Fibroblast of lung (primary cell): ENCODE measurements around the gene PITX2. TPM values are rescaled to one million over a fixed set of nuclear protein-coding genes. Genes with fewer than 3 reads are reported as not detected.

Source experiments
- DNase-seq, 2 donors: peaks; one replicate each; pipeline versions ENCODE4 v3.0.0 to v3.0.0-alpha.2; 2010; ENCODE audit warnings: low read depth in 2 of 2
- H2AFZ ChIP-seq: 2 replicates; pipeline ENCODE4 v1.5.1; 2012; ENCODE audit warnings: low read length, control low read depth, inconsistent platforms
- H3K27ac ChIP-seq: 2 replicates; pipeline ENCODE4 v1.5.1; 2011; ENCODE audit warnings: low read length, control low read depth; ENCODE audit not compliant: insufficient read depth
- H3K27me3 ChIP-seq: 2 replicates; pipeline ENCODE4 v1.5.1; 2011; ENCODE audit warnings: mild to moderate bottlenecking, low read length; ENCODE audit not compliant: control insufficient read depth, insufficient read depth
- H3K36me3 ChIP-seq: 2 replicates; pipeline ENCODE4 v1.5.1; 2011; ENCODE audit warnings: low read length; ENCODE audit not compliant: control insufficient read depth, insufficient read depth
- H3K4me1 ChIP-seq: 2 replicates; pipeline ENCODE4 v1.5.1; 2011; ENCODE audit warnings: low read length; ENCODE audit not compliant: control insufficient read depth, insufficient read depth; ENCODE audit errors: extremely low read depth
- H3K4me2 ChIP-seq: 2 replicates; pipeline ENCODE4 v1.5.1; 2011; ENCODE audit warnings: low read length, control low read depth; ENCODE audit not compliant: insufficient read depth; ENCODE audit errors: extremely low read depth
- H3K4me3 ChIP-seq, 4 experiments: fragments of 200-600 bp in 1 of 4; sonication (generic) in 1 of 4; replicated peaks in 1 of 4; 2 replicates each; pipeline ENCODE4 v1.5.1; 2011 to 2016; ENCODE audit warnings: low read length in 4 of 4, low read depth in 3 of 4, mild to moderate bottlenecking in 3 of 4, control low read depth in 2 of 4, inconsistent platforms in 1 of 4, mixed read lengths in 1 of 4; ENCODE audit not compliant: insufficient read depth in 1 of 4; ENCODE audit errors: control extremely low read depth in 1 of 4
- H3K79me2 ChIP-seq: 2 replicates; pipeline ENCODE4 v1.5.1; 2012; ENCODE audit warnings: mild to moderate bottlenecking, low read length, inconsistent platforms; ENCODE audit not compliant: control insufficient read depth, insufficient read depth
- H3K9ac ChIP-seq: 2 replicates; pipeline ENCODE4 v1.5.1; 2011; ENCODE audit warnings: mild to moderate bottlenecking, low read length, control low read depth; ENCODE audit not compliant: insufficient read depth
- H3K9me3 ChIP-seq: 2 replicates; pipeline ENCODE4 v1.5.1; 2012; ENCODE audit warnings: low read depth, low read length; ENCODE audit not compliant: control insufficient read depth, insufficient read depth
- H4K20me1 ChIP-seq: 2 replicates; pipeline ENCODE4 v1.5.1; 2011; ENCODE audit warnings: low read length; ENCODE audit not compliant: control insufficient read depth, insufficient read depth; ENCODE audit errors: extremely low read depth
- EZH2 ChIP-seq: IDR thresholded peaks from 2 replicates; pipeline ENCODE4 v1.5.1; 2012; ENCODE audit warnings: low read length, control low read depth, mild to moderate bottlenecking; ENCODE audit errors: missing control alignments
- polyA plus RNA-seq, 2 donors: library from polyadenylated mRNA; depleted of rRNA in 1 of 2; stranded (reverse) in 1 of 2; unstranded in 1 of 2; fragments of >200 nt; gene quantifications; 2 replicates each; pipeline ENCODE4 v1.2.1, GENCODE V29; 2011 to 2012; ENCODE audit warnings: missing spikeins in 1 of 2
- total RNA-seq: library from RNA; depleted of rRNA; stranded (reverse); fragments of >200 nt; gene quantifications from 2 replicates; pipeline ENCODE4 v1.2.1, GENCODE V29; 2014
- TF ChIP-seq, protein P1 (sequence below), 2 donors: IDR thresholded peaks in 1 of 2; conservative IDR thresholded peaks in 1 of 2; 1 replicate in 1 of 2; 2 replicates in 1 of 2; pipeline ENCODE4 v1.5.1; 2011 to 2012; ENCODE audit warnings: low read length in 2 of 2, control low read depth in 1 of 2, inconsistent platforms in 1 of 2, low read depth in 1 of 2, mild to moderate bottlenecking in 1 of 2

The PITX2 gene
- total and polyA plus RNA-seq, 2 donors (not counting 1 experiment from before 2014, with no cell fraction given): 0.33 to 0.40 TPM

DNA sequence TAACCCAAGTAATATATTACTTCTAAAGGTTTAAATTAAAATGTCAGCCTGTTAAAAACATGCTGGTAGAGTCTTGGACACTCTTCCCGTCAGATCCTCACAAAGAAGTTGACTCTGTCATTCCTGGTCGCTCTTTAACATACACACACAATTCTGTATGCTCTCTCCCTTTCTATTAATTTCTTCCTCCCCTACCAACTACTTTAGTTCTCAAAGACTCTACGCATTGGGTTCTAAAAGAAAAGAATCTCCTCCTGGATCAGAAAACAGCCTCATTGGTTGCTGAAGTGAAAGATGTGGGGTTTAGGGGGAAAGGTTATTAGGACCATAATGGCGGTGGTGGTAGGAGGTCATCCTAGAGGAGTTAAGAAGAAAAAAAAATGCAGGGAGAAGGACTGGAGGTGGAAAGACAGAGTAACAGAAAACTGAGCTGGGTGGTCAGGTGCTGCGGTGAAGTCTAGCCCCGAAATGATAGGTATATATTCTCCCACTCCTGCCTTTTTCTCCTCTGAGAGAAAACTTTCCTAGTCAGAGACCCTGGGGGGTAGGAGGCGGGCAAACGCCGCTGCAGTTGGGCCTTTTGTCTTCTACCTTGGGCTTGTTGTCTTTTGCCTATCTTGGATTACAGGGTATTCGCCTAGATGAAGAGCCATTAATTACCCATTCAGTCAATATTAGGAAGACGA, 5.2 kb upstream of the PITX2 start:
- H3K27ac ChIP-seq: no peak overlapping the region
- peaks cover 4% of the 10 kb centered on the region for H3K4me1 ChIP-seq
- DNase-seq: no peak
- no peak overlapping the region for H3K4me3 ChIP-seq
- no peaks in the 10 kb centered on the region for H3K9me3 ChIP-seq
- H3K9ac ChIP-seq: no peak overlapping the region
- no peaks in the 10 kb centered on the region for H4K20me1 ChIP-seq
- no peak overlapping the region for H3K4me2 ChIP-seq
- H2AFZ ChIP-seq: no peak overlapping the region
- H3K27me3 ChIP-seq: peaks cover 80% of the 10 kb centered on the region
- H3K36me3 ChIP-seq: no peaks in the 10 kb centered on the region
- peak; percentile 44 for TF ChIP-seq EZH2
- TF ChIP-seq, protein P1, sequence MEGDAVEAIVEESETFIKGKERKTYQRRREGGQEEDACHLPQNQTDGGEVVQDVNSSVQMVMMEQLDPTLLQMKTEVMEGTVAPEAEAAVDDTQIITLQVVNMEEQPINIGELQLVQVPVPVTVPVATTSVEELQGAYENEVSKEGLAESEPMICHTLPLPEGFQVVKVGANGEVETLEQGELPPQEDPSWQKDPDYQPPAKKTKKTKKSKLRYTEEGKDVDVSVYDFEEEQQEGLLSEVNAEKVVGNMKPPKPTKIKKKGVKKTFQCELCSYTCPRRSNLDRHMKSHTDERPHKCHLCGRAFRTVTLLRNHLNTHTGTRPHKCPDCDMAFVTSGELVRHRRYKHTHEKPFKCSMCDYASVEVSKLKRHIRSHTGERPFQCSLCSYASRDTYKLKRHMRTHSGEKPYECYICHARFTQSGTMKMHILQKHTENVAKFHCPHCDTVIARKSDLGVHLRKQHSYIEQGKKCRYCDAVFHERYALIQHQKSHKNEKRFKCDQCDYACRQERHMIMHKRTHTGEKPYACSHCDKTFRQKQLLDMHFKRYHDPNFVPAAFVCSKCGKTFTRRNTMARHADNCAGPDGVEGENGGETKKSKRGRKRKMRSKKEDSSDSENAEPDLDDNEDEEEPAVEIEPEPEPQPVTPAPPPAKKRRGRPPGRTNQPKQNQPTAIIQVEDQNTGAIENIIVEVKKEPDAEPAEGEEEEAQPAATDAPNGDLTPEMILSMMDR (conservative IDR thresholded peaks at IDR 0.05 in 1 of 2, IDR thresholded peaks at IDR 0.05 in 1 of 2; ENCODE audit: low read depth in 1 of 2, low read length in 2 of 2): no peak
- H3K79me2 ChIP-seq: no peaks in the 10 kb centered on the region

DNA sequence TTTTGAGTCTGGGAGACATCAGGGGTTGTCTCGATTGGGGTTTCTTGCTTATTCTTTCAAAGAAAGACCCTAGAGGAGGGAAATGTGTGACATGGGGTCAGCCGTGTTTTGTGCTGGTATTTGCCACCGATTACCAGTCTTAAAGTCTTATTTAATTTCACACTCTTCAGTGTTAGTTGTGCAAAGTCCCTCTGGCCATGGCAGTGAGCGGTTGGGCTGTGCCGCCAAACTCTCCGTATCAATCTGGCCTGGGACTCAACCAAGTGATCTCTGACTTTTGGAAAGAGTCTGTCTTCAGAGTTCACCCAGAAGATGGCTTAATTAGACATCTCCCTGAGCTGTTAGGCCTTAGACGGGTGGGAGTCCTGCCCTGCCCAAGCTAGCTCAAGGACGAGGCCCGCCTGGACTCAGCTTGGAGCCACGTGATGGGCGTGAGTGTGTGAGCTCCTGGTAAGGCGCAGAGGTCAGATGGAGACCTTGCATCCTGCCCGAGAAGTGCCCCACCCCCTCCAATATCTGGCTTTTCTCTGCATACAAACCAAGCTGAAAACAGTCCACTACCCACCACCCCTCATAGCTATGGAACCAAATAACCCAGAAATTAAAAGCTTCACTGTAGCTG, 3.8 kb upstream of the PITX2 start:
- no peak overlapping the region for H3K4me3 ChIP-seq
- H3K27me3 ChIP-seq: peaks cover 79% of the 10 kb centered on the region
- no peak overlapping the region for H3K27ac ChIP-seq
- H3K9ac ChIP-seq: no peak overlapping the region
- TF ChIP-seq EZH2: peak; percentile 16
- TF ChIP-seq, protein P1 (conservative IDR thresholded peaks at IDR 0.05 in 1 of 2, IDR thresholded peaks at IDR 0.05 in 1 of 2; ENCODE audit: low read depth in 1 of 2, low read length in 2 of 2): no peak
- no peak overlapping the region for H2AFZ ChIP-seq
- peaks cover 2% of the 10 kb centered on the region for H3K4me1 ChIP-seq
- no peak for DNase-seq
- H3K9me3 ChIP-seq: no peaks in the 10 kb centered on the region
- no peaks in the 10 kb centered on the region for H3K79me2 ChIP-seq
- H3K36me3 ChIP-seq: no peaks in the 10 kb centered on the region
- no peaks in the 10 kb centered on the region for H4K20me1 ChIP-seq
- no peak overlapping the region for H3K4me2 ChIP-seq

DNA sequence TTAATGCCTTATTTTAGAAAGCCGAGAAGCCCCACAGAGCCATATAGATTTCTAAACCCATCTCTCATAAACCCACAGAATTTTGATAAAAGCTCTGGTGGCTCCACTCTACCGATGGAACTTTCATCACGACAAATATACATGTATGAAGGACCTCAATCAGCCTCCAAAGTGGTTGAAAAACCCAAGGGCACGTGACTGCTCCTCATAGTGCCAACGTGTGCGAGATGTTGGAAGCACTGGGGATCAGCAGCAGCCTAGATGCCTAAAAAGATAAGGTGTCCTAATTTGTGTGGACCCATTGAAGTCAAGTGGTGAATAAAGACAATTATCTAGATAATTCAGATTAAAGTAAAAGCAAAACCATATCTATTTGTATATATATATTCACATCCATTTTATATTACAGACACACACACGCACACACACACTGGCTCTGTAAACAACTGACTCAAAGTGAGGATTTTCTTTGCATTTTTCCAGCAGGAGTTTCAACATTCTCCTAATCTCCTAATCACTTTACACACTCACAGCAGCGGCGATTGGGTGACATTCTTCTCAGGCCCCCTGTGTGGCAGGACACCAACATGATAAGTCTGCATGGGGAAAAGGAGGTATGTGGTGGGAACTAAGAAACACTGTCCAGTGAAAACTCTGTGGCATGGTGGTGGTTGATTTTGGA, 2.8 kb upstream of the PITX2 start:
- H3K27ac ChIP-seq: no peak overlapping the region
- H3K4me3 ChIP-seq: no peak overlapping the region
- no peaks in the 10 kb centered on the region for H3K79me2 ChIP-seq
- DNase-seq: no peak
- no peaks in the 10 kb centered on the region for H3K4me1 ChIP-seq
- TF ChIP-seq, protein P1 (conservative IDR thresholded peaks at IDR 0.05 in 1 of 2, IDR thresholded peaks at IDR 0.05 in 1 of 2; ENCODE audit: low read depth in 1 of 2, low read length in 2 of 2): no peak
- TF ChIP-seq EZH2: no peak
- no peaks in the 10 kb centered on the region for H3K36me3 ChIP-seq
- H3K9me3 ChIP-seq: no peaks in the 10 kb centered on the region
- no peaks in the 10 kb centered on the region for H4K20me1 ChIP-seq
- H3K9ac ChIP-seq: no peak overlapping the region
- peaks cover 81% of the 10 kb centered on the region for H3K27me3 ChIP-seq
- H2AFZ ChIP-seq: no peak overlapping the region
- H3K4me2 ChIP-seq: no peak overlapping the region
